NCI-H2227 treated with DMSO at 0.1 percent for 48 hours (cell line): ENCODE data around the gene ASB5.
"Not testable (repeated sequence)": the region's sequence is repeated elsewhere in the genome, so short reads cannot be mapped to it uniquely, and the experiment has no call there.

Experiments used
- DNase-seq: peaks from one replicate; lab custom pipeline; 2025; lab: John Stamatoyannopoulos, UW

ASB5 gene

GRCh38 chr4:176268963-176269362 lies at the start of gene ASB5:
Gene ASB5 (minus strand): TSS chr4:176269222. CDS start chr4:176269108, 114 bp downstream.
- DNase-seq, result no peak

- DNase-seq, result no peak
Observed at GRCh38 chr4:176313596-176314336, 44.7 kb upstream of the ASB5 start.

- DNase-seq, result no peak
Observed at GRCh38 chr4:176309772-176310171, 40.8 kb upstream of the ASB5 start.

- no peak for DNase-seq
Observed at GRCh38 chr4:176309046-176309445, 40.0 kb upstream of the ASB5 start.

- DNase-seq, result no peak
Observed at GRCh38 chr4:176308441-176308840, 39.4 kb upstream of the ASB5 start.

GRCh38 chr4:176307666-176307930 lies 38.6 kb upstream of the ASB5 start:
- DNase-seq, result no peak

GRCh38 chr4:176306837-176307665 lies 38.0 kb upstream of the ASB5 start:
- DNase-seq, result no peak

GRCh38 chr4:176303938-176304337 lies 34.9 kb upstream of the ASB5 start:
- no peak for DNase-seq

GRCh38 chr4:176302283-176303275 lies 33.6 kb upstream of the ASB5 start:
- no peak for DNase-seq

- DNase-seq, result no peak
Observed at GRCh38 chr4:176300565-176300964, 31.5 kb upstream of the ASB5 start.

GRCh38 chr4:176300036-176300435 lies 31.0 kb upstream of the ASB5 start:
- DNase-seq, result no peak

- DNase-seq, result no peak
Observed at GRCh38 chr4:176298664-176299063, 29.6 kb upstream of the ASB5 start.

GRCh38 chr4:176295907-176296306 lies 26.9 kb upstream of the ASB5 start:
- DNase-seq, result not testable (repeated sequence)

- no peak for DNase-seq
Observed at GRCh38 chr4:176293660-176294059, 24.6 kb upstream of the ASB5 start.

- no peak for DNase-seq
Observed at GRCh38 chr4:176292920-176293319, 23.9 kb upstream of the ASB5 start.

GRCh38 chr4:176291748-176292147 lies 22.7 kb upstream of the ASB5 start:
- DNase-seq, result no peak

GRCh38 chr4:176290520-176290919 lies 21.5 kb upstream of the ASB5 start:
- no peak for DNase-seq

GRCh38 chr4:176289561-176289960 lies 20.5 kb upstream of the ASB5 start:
- no peak for DNase-seq

- no peak for DNase-seq
Observed at GRCh38 chr4:176288020-176288419, 19.0 kb upstream of the ASB5 start.

GRCh38 chr4:176287546-176287945 lies 18.5 kb upstream of the ASB5 start:
- no peak for DNase-seq

GRCh38 chr4:176286728-176287127 lies 17.7 kb upstream of the ASB5 start:
- no peak for DNase-seq

- not testable (repeated sequence) for DNase-seq
Observed at GRCh38 chr4:176279560-176279959, 10.5 kb upstream of the ASB5 start.
